ENCODE results near the gene GEN1.

GRCh38 chr2:17821535-17822444 lies 67.9 kb downstream of the GEN1 start:
- TF ChIP-seq, protein P1, sequence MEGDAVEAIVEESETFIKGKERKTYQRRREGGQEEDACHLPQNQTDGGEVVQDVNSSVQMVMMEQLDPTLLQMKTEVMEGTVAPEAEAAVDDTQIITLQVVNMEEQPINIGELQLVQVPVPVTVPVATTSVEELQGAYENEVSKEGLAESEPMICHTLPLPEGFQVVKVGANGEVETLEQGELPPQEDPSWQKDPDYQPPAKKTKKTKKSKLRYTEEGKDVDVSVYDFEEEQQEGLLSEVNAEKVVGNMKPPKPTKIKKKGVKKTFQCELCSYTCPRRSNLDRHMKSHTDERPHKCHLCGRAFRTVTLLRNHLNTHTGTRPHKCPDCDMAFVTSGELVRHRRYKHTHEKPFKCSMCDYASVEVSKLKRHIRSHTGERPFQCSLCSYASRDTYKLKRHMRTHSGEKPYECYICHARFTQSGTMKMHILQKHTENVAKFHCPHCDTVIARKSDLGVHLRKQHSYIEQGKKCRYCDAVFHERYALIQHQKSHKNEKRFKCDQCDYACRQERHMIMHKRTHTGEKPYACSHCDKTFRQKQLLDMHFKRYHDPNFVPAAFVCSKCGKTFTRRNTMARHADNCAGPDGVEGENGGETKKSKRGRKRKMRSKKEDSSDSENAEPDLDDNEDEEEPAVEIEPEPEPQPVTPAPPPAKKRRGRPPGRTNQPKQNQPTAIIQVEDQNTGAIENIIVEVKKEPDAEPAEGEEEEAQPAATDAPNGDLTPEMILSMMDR (IDR thresholded peaks at IDR 0.05): no peak
- no peak for TF ChIP-seq POLR2A (IDR thresholded peaks at IDR 0.05)

Data from testis (tissue), 2 donors.